HG03571 (cell line): ENCODE measurements around the gene MACROD2.

Experiments used
- ATAC-seq: cut with Tn5 transposase; IDR thresholded peaks from one replicate; pipeline ENCODE4 v1.9.1; 2021; ENCODE audit not compliant: unreplicated experiment

The MACROD2 gene

DNA sequence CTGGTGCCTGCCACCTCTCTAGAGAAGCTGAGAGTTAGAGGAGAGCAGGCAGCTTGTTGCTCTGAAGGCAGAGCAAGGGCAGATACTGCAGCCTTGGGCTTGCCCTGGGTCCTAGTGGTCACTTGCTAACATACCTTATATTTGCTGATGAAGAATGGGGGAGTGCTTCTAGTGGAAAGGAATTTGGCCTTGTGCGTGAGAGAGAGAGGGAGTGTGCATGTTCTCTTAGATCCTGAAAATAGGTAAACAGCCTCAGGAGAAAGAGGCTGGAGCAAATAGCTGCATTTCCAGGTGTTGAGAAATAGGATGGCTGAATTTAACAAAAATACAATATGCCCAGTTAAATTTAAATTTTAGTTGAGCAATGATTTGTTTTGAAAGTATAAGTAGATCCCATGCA, 1066.6 kb downstream of the MACROD2 start:
- ATAC-seq = no peak

DNA sequence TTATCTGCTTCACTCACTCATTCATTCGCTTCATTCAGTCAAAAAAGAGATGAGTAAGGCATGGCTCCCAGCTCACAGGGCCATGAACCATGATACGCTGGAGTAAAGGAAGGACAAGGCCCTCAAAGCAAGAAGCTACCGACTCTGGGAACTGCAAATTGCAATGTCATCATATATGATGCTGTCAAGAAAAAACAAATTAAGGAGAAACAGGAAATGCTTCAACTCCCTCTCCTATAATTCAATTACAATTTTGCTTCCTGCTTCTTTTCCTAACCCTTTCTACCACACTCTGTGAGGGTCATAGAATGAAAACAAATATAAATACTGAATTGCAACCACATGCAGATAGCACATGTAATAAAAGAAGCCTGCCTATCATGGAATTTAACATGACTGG, 1067.8 kb downstream of the MACROD2 start:
- ATAC-seq = no peak

DNA sequence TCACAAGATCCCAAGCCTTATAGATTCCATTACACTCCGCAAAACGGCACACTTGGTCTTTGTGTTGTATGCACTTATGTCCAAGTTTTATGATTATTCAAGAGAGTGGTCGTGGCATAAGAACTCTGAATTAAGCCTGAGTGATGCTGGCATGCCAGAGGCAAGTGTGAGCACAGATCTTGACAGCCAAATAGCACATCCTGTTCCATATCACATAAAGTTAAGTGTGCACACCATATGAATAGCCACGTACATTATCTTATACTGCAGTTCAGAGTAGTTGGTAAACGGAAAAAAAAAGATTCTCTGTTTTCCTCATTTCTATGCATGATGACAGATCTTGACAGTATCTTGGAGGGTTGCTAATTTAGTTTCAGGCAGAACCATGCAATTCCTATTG, 1069.4 kb downstream of the MACROD2 start:
- ATAC-seq = no peak

DNA sequence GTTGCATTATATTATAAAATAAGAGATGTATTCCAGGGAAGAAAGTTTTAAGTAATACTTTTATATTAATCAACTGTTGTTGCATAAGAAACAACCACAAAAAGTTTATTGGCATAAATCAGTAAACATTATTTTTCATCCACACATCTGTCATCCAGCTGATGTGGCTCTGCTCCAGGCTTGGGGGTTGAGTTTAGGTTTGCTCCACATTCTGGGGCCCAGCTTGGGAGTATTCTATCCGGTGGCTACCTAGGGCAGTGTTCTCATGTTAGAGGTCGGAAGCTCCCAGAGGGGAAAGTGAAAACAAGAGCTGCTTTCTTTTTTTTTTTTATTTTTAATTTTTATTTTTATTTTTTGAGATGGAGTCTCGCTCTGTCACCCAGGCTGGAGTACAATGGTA, 1070.5 kb downstream of the MACROD2 start:
- ATAC-seq = no peak

DNA sequence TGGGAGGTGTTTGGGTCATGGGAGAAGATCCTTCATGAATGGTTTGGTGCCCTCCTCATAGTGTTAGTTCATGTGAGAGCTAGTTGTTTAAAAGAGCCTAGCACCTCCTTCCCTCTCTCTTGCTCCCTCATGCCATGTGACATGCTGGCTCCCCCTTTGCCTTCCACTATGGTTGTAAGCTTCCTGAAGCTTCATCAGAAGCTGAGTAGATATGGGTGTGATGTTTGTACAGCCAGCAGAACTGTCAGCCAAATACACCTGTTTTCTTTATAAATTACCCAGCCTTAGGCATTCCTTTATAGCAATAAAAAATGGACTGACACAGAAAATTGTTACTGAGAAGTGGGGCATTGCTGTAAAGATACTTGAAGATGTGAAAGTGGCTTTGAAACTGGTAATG, 1073.2 kb downstream of the MACROD2 start:
- ATAC-seq = no peak

DNA sequence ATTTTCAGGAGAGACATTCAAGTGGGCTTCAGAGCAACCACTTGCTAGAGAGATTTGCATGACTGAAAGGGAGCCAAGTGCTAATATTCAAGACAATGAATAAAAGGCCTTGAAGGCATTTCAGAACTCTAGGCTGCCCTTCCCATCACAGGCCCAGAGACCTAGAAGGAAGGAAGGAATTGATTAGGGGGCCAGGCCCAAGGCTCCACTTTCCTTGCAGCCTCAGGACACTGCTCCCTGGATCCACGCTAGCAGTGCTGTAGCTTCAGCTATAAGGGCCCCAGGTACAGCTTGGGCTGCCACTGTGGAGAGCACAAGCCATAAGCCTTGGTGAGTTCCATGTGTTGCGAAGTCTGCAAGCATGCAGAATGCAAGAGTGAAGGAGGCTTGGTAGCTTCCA, 1074.0 kb downstream of the MACROD2 start:
- no peak for ATAC-seq

DNA sequence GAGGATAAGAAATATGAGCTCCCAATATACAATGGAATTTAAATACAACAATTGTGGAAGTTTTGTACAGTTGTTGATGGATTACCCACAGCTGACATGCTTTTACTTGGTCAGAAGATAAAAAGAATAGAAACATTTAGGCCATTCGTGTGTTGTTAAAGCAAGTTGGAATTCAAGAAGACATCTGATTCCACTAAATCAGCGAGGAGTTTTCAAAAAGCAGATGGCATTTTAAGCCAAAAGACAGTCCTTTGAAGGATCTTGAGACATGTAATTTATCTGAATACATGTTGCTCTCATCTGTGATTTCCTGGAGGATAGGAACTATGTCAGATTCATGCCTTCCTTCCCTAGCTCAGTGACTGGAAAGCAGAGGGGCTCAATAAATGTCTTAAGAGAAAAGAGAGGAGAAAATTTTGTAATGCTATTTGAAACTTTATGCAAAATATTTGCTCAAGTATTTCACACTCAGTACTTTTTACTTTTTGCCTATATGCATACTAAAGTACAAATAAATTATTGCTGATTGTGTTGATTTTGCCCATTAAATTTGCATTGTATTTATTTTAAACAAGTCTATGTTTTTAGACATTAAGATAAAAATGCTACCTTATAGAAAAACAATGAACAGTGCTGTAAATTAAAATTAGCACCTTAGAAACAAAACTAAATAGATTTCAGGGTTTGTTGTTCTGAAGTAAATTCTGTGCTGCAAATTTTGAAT, 1075.9 kb downstream of the MACROD2 start:
- ATAC-seq = no peak

DNA sequence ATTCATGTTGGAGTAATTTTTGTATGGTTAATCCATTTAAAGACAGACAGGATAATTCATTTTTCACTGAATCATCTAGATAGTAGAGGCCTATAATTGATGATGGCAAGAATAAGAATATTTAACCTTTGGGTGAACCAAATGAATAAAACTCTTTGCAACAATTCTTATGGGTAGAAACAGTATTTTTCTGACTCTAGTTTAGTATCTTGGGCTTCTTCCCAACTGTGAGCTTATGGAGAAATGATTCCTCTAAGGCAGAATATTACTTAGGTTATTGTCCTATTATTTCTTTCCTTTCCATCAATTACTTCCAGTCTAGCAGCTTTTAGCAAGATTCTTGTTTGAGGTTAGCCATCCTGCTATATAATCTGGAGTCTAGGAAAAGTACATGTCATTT, 1077.0 kb downstream of the MACROD2 start:
- no peak for ATAC-seq

DNA sequence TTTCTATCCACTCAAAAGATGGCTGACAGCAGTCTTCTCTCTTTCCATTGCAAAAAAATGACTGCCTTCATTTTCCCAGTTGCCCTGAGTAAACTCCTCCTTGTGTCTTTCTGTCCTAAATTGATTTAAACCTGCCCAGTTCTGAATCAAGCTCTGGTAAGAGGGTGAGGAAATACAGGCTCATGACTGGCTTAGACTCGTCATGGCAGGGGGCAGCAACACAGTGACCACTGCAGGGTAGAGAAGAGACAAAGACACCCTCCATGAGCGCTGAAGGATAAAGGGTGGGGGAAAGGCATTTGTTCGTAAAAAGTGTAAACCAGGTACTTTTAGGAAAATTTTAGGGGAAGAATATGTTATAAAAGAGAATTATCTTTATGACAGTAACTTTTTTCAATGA, 1080.3 kb downstream of the MACROD2 start:
- no peak for ATAC-seq

DNA sequence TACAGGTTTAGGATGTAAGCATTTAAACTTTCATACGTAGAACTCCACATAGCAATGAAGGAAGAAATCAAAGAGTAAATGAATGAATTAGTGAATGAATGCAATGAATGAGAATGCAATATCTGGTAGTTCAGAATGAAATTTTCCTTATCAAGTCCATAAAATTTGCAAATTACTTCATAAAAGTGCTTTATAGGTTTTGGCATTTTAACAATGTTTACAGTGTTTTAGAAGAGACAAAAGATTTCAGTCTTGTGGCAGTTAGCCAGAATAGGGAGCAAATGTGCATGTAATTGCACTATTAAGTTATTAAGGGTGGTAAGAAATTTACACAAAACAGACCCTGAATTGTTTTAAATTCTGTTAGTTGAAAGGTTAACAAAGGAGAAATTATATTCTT, 1081.5 kb downstream of the MACROD2 start:
- no peak for ATAC-seq

DNA sequence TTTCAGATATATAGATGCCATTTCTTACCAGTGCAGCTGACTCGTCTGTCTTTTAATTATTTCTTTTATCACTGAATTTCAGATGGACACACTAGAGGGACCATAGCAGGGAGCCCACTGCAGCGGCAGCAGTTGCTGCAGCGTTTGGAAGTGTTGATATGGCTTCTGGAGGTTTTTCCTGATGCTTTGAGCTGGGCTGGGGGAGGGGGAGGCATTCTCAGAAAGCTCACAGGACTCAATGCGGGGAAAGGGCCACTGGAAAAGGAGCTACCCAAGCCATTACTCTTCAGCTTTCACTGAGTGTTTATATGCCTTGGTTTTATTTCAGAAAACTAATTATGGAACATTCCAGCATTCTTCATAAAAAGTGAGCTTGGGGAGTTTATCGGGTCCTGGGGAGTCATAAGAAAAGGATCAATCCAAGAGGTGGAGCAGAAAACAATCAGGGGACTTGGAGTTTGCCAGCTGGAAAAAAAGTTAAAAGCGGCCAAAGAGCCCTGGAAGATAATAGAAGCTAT, 1082.5 kb downstream of the MACROD2 start:
- no peak for ATAC-seq

DNA sequence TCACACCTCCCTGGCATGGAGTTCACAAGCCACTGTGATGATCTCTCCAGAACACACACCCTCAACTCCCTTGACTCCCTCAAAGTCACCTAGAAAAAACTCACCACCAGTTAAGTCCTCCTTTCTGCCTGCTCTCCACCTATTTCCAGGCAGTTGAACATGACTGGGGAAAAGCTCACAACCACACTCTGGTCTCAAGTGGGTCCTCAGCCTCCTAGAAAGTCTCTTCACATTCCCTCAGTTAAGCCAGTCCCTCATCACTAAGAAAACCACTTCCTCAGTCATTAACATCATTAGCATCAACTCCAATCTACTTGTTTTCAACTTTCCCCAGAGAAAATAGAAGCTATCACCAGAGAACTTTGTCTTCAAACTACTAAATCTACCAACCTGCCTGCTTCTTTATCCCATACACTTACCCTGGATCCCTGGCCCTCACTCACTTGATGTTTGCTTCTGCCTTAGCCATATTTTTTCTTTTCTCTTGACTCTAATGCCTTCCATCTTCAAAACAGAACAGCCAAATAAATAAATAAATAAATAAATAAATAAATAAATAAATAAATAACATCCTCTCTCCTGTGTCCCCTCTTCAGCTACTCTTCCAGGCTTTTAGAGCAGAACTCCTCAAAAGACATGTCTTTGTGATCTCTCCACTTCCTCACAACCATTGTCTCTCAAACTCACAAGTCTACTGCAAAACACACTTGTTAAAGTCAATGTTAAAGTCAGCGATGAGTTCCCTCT, 1084.5 kb downstream of the MACROD2 start:
- ATAC-seq = no peak

DNA sequence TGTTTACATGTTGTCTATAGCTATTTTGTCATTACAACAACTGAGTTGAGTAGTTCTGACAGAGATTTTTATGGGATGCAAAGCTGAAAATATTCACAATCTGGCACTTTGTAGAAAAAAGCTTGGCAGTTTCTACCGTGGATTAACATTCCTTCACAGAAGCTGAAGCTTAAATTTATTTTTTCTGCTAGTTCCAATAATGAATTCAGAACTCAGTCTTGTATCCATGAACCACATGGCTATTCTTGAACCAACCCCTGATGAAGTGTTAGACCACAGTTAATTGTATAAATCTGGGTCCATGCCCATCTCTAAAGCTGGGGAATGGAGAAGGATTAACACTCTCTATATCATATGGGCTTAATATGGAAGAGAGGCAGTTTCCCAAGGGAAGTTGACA, 1085.9 kb downstream of the MACROD2 start:
- no peak for ATAC-seq

DNA sequence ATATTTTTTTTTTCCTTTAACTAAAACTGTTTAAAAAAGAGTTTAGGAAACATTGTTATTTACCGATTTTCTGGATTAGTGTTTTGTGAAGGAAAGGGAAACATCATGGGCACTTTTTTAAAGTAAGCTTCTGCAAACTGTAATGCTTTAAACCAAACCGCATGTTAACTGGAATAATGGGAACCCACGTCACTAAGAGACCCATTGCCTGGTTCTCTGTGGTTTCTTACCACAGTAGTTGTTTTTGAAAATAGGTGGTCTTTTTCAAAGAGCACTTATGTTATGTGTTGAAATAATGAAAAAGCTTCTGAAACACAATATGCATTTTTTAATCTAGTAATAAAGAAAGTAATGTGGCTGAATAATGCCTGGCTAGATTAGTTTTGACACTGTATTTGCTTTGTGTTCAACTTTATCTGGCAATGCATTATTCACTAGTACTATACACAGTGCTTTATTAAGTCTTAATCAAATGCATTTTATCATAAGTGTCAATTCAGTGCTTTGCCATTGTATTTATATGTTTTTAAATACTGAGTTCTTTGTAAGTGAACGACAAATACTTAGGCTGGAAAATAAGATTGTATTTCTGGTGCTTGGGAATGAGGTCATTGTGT, 1096.2 kb downstream of the MACROD2 start:
- no peak for ATAC-seq

DNA sequence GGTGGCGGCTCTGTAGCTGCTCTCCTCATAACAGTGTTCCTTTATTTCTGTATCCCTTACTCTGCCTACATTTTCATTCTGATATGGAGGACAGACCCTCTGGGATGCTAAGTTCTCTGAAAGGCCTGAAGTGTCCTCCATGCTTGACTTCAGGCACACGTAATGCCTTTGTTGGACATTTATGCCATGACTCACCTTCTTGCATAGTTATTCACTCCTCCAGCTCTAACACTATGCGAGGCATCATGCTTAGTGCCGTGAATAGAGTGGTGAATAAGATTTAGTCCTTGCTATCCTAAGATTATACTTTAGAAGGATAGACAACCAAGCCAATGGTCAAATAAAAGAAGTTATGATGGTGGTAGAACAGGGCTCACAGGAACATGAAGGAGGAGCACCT, 1103.0 kb downstream of the MACROD2 start:
- ATAC-seq = no peak

DNA sequence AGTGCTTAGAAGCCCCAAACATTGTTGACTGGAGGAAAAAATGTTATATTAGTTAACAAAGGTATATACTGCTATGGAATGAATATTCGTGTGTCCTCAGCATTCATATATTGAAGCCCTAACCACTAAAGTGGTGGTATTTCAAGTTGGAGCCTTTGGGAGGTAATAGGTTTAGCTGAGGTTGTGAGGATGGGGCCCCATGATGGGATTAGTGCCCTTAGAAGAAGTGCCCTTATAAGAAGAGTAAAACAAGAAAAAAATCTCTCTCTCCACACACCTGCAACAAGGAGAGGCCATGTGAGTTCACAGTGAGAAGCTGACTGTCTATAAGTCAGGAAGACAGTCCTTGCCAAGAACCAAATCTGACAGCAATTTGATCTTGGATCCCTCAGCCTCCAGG, 1103.8 kb downstream of the MACROD2 start:
- no peak for ATAC-seq

DNA sequence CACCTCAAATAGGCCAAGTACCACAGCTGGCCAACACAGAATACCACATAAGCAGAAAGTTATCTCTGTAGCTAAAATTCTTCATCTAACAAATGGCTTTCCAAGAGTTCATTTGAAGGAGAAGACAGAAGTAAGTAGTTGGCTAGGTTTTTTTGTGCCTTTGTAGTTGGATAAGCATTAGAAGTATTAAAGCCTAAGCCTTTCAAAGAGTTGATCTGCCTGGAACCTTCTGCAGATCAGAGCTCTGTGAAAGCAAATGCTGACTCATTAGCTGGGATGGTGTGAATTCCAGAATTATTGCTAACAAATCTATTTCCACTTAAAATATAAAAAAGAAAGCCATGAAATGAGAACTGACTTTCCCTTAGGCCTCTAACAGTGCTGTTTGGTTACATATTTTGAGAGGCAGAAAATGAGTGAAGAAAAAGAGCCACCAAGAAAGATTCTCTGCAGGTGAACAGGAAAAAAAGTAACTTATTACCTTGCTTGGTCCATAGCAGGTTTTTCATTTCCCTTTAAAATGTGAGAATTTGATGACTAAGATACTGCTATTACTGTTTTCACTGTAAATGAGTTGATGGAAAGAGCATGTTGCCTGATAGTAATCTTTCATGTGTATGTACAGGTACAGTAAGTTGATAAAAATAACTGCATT, 1105.3 kb downstream of the MACROD2 start:
- ATAC-seq = no peak

DNA sequence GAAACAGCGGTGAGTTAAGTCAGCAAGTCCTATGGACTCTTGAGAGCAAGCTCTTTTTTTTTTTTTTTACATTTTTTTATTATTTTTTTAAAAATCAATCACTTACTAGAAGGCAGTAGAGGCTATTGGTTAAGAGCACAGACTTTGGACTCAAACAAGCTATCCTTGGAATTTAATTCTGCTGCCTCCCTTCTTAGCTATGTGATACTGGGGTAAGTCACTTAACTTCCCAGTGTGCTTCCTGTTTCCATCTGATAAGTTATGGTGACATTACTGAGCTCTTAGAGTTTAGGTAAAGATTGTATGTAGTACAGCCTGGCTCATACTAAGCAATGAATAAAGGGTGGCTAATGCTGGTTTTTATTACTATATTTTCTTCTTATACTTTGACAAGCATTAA, 1112.6 kb downstream of the MACROD2 start:
- ATAC-seq = no peak

DNA sequence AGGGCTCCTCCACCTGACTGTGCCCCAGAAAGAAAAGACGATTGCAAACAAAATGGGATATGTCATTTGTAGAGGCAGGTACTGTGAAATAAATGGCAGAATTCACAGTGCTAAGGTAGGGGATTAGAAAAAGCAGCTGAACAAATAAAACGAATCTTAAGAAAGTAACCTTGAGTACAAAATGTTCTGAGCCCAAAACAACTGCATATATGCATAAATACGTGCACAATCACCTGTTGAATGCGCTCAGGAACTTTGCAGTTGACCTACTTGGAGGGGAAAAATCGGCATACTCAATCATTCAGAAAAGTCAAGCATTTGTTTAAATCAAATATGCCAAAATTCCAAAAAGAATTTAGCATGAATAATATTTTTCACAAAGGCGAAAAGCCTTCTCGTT, 1114.2 kb downstream of the MACROD2 start:
- ATAC-seq = no peak

DNA sequence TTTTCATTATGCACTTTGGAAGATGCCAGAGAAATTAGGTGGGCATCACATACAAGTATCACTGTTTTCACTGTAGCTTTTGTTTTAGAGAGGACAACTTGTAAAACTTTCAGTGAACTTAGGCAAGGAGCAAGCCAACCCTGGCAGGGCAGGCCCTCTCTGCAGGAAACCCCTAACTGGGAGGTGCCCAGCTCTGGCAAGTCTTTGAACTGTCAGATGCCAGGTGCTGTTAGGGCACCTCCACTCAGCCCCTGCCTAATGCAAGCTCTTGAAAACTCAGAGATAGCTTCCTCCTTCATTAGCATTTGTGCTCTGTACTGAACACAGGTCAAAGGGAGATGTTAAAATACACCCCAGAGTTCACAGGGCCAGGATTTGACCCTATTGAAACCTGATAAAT, 1116.3 kb downstream of the MACROD2 start:
- no peak for ATAC-seq

DNA sequence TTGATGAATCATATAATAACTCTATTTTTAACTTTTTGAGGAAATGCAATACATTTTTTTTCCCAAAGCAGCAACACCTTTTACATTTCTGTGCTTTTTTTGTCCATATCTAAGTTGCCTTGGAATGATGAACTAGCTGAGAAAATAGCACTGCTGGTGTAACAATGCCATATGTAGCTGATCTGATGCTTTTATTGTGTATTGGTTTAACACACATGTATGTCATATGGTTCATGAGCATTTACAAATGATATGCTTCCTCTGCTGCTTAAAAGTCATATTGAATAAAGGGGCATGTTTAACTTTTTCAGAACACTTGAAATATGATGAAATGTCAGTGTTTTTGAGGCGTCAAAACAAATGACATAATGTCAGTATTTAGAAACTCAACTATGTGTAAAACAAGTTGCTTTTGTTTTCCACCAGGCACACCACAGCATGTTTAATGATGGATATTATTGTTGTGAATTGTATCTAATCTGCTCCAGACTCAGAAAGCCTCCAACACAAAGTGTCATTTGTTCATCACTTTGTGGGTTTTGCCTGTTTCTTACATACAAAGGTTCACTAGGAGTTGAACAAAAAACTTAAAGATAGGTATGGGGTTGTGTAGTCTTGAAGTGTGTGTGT, 1117.9 kb downstream of the MACROD2 start:
- no peak for ATAC-seq
